HG02870 (cell line): ENCODE measurements around the gene PLP2.

Source experiments
- ATAC-seq: cut with Tn5 transposase; IDR thresholded peaks from one replicate; pipeline ENCODE4 v1.9.1; 2021; ENCODE audit warnings: mild to moderate bottlenecking, moderate library complexity; ENCODE audit not compliant: unreplicated experiment

The PLP2 gene

GRCh38 chrX:49208399-49208798 lies 36.7 kb downstream of the PLP2 start:
- no peak for ATAC-seq

GRCh38 chrX:49209434-49210251 lies 37.9 kb downstream of the PLP2 start:
- ATAC-seq = no peak

DNA sequence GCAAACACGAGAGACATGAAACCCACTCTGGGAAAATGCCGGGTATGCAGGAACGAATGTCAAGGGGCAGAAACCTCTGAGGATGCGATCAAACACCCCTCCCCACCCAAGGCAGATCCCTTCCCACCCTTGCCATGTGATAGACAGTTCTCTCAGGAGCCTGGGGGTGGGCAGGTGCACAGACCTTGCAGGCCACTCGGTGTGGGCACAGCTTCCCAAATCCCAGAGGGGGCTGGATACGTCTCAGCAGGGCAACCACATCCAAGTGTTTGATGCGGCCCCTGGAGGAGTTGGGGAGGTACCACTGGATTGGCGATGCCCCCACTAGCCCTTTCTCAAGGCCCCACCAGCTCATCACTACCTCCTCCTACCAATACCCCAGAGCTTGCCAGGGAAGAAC lies 38.7 kb downstream of the PLP2 start:
- ATAC-seq = no peak

- ATAC-seq = no peak
Measured at GRCh38 chrX:49211074-49211473, 39.4 kb downstream of the PLP2 start.

- no peak for ATAC-seq
Measured at GRCh38 chrX:49212209-49212608, 40.5 kb downstream of the PLP2 start.

- ATAC-seq = no peak
Measured at GRCh38 chrX:49212861-49213260, 41.2 kb downstream of the PLP2 start.

- no peak for ATAC-seq
Measured at GRCh38 chrX:49214416-49214815, 42.7 kb downstream of the PLP2 start.

GRCh38 chrX:49214996-49215526 lies 43.4 kb downstream of the PLP2 start:
- ATAC-seq = no peak

- no peak for ATAC-seq
Measured at GRCh38 chrX:49220100-49220499, 48.4 kb downstream of the PLP2 start.

- no peak for ATAC-seq
Measured at GRCh38 chrX:49221868-49222267, 50.2 kb downstream of the PLP2 start.
